Activated effector memory CD4-positive, alpha-beta T cell treated with anti-CD3 and anti-CD28 coated beads, Interleukin-2, amount 50 U/mL, for 16 hours (primary cell): ENCODE measurements around the gene KCNJ18.
"Not testable (repeated sequence)": the region's sequence is repeated elsewhere in the genome, so short reads cannot be mapped to it uniquely, and the experiment has no call there.

Experiments
- DNase-seq: peaks from one replicate; pipeline ENCODE4 v3.0.0-alpha.2; 2020

KCNJ18 gene

GRCh38 chr17:21737015-21737580, 44.8 kb downstream of the KCNJ18 start:
- DNase-seq = not testable (repeated sequence)

- DNase-seq = not testable (repeated sequence)
These were observed 45.9 kb downstream of the KCNJ18 start for GRCh38 chr17:21738241-21738640.

DNA sequence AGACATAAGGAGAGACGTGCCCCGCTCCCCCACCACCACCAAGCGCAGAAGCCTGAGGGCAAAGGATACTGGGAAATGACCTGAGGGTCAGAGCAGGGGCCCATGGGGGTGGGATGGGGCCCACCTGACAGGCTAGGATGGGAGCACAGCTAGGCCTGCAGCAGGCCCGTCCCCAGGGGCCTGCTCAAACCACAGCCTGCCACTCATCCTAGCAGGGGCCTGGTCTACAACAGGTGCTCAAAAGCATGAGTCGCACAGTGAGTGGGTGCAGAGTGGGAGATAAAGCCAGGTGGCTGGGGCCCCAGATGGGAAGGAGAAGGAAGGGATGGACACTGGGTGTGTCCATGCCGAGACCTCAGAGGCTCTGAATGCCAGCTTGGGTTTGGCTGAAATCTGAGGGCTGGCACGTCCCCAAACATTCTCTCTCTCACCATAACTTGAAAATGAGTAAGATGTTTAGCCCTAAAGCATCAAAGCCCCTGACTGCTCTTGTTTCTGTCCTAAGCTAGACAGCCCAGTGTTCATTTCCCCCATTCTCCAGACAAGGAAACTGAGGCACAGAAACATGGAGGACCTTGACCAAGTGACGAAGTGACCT, 46.7 kb downstream of the KCNJ18 start:
- not testable (repeated sequence) for DNase-seq

GRCh38 chr17:21739485-21739884, 47.2 kb downstream of the KCNJ18 start:
- DNase-seq = not testable (repeated sequence)

DNA sequence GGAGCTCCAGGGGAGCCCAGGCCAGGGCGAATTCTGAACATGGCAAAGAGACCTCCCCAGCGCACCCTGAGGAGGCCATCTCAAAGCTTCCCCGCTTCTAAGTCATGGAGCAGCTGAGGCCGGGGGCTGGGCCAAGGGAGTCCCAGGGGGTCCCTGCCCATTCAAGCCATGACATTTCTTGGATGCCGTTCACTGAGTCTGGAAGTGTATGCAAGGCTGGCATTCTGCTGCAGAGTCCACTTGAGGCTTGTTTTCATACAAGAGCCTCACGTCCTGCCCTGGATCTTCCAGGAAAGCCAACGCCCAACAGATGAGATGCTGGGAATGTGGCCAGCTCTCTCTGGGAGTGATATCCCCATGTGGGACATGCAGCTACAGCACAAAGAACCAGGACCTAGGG, 48.5 kb downstream of the KCNJ18 start:
- DNase-seq = not testable (repeated sequence)

DNA sequence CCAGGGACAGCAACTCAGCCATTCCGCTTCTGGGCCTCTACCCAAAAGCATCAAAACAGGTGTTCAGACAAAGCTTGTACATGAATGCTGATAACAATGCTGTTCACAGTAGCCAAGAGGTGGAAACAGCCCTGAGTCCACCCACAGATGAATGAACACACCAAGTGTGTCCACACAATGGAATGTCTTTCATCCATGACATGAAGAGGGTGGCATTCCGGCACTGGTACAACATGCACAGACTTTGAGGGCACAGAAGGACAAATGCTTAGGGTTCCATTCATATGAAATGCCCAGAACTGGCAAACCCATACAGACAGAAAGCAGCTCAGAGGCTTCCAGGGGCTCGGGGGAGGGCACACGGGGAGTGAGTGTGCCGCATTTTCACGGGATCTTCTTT, 49.2 kb downstream of the KCNJ18 start:
- not testable (repeated sequence) for DNase-seq

DNA sequence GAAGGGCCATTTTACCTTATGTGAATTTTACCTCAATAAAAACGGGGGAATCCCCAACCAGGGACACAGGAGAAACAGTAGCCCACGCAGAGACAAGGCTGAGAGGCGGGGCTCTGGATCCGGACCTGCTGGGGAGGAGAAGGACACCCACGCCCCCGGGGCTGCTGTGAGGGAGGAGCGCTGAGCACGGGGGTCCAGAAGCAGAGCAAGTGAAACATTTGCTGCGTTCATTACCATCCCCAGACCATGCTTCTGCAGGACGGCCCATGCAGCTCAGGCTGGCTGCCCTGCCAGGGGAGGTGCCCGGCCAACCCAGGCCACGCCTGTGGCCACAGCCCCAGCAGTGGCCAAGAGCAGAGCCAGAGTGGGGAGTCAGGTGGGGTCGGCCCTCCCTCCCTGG, 50.0 kb downstream of the KCNJ18 start:
- DNase-seq = no peak

DNA sequence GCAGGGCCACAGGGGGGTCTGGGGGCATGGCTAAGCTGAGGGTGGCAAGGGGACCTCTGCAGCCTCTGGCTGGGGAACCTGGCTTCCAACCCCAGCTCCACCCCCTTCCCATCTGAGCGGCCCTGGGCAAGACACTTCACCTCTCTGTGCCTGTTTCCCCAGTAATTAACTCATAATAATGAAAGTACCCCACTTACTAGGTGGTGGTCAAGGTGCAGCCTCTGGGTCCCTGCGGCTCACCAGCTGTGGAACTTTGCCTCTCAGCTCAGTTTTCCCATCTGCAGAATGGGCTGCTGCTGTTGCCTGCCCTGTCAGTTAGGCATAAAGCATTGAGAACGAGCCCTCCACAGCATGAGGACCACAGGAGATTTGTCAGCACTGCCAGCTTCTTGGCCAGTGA, 51.8 kb downstream of the KCNJ18 start:
- DNase-seq = not testable (repeated sequence)

DNA sequence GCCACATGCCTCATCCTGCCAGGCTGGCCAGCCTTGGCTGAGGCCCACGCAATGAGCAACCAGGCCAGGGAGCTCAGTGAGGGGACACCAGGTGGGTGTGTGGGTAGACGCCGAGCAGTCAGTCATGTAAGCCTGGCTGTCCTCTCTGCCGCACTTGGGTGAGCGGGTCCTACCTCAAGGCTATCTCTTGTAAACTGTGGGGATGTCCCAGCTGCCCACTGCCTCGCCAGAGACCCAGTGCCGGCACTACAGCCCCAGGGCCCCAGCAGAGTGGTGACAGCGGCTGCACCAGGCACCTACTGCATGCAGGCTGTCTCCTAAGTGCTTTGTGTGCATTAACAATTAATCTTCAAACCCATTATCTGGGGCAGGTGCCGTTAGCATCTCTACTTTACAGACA, 52.3 kb downstream of the KCNJ18 start:
- DNase-seq = not testable (repeated sequence)

GRCh38 chr17:21745385-21746054, 53.2 kb downstream of the KCNJ18 start:
- not testable (repeated sequence) for DNase-seq

DNA sequence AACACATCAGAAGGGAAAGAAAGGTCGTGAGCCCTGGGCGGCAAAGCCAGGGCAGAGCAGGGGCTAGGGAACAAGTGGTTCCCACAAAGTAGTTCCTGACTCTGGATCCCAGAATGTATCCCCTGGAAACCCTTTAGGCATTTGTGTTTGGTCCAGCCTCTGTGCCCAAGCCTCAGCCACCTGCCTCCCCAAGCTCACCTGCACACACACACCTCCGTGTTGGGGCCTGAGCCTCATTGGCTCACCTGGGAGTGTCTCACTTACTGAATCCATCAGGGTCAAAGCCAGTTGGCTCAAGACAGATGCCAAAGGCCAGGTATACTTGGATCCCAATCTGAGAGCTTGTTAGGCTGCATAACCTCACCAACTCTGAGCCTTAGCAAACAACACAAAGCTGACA, 54.1 kb downstream of the KCNJ18 start:
- DNase-seq = not testable (repeated sequence)

DNA sequence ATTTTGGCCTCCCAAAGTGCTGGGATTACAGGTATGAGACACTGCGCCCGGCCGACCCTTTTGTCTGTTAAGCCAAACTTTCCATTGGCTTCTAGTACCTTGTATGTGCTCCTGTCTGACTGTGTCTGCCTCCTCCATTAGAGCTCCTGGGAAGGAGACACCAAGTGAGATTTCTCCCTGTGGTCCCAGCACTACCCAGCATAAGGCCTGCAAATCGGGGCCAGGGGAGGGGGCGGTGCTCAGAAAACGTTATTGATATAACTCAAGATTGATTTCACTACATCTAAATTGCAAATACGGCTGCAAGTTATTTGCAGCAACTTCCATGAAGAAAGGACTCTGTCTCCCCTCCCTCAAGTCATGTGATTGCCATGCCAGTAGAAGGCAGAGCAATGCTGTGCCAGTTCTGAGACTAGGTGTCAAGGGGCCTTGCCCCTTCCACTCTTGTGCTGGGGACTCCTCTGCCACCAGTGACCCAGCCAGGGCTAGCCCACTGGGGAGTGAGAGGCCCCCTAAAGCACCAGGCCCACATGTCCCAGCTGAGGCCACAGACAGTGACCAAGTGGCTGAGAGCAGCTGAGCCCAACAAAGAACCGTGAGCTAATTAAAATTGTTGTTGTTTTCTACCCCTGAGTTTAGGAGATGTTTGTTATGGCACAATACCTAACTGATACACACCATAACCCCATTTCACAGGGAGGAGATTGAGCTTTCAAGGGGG, 55.0 kb downstream of the KCNJ18 start:
- not testable (repeated sequence) for DNase-seq

DNA sequence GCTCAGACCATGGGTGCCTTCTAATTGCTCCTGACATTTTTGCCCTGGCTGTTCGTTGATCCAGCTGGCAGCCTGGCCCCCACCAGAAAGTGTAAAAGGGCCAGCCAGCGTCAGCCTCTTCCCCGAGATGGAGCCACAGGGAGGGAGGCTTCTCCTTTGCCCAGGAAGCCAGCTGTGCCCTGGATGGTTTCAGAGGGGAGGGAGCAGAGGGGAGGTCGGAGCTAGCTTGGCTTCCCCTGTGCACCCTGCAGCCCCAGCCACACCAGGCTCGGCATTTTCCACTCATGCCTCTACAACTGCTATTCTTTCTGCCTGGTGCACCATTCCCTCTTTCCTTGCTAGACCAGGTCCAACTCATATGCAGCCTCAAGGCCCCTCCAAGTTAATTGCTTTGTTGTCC, 56.4 kb downstream of the KCNJ18 start:
- not testable (repeated sequence) for DNase-seq

DNA sequence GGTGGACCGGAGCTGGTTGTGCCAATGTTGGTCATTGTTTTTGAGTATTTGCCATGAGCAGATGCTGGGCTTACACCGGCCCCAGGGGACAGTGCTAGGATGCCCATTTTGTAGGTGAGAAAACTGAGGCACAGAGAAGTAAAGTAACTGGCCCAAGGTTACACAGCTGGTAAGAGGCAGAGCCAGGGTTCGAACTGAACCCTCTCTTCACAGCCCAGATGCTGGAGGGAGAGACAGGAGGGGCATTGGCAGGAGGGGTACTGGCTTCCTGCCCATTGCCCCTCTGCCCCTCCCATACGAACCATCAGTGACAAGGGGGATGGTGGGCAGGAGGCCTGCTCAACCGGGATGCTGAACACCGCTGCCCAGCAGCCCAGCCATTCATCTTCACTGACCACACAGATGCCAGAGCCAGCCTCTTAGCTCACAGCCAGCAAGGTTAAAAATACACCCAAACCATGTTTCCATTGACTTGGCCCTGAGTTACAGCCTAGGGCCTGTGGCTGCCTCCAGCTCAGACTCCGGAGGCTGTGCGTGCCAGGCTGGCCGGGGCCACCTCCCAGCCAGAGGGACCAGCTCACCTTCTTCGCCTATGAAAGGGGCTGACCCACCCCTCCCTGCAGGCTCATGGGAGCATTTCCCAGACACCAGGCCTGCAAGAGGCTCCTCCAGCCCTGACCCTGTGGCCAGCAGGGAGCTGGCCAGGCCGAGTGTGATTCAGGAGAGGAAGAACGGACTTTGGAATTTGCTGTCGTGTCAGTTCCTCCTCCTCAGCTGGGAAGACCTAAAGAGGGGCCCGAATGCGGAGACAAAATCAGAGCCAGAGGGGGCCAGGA, 57.6 kb downstream of the KCNJ18 start:
- not testable (repeated sequence) for DNase-seq

DNA sequence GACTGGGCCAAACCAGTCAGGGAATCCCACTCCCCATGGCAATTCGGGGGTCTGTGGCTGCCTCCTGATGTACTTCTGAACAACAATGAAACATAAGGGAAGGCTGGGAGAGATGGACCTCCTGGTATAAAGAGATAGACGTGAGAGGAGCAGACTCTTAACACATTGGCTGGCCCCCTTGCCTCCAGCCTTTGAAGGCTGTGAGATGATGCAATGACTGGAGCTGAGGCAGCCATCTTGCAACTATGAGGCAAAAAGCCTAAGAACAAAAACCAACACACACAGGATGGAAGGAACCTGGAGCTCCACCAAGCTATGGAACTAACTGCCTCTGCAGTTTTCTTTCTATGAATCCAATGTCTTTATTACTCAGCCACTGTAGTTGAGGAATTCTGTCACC, 58.8 kb downstream of the KCNJ18 start:
- not testable (repeated sequence) for DNase-seq
